HG02642 (cell line): ENCODE results near the gene DLG2.
"Not testable (repeated sequence)": the region's sequence is repeated elsewhere in the genome, so short reads cannot be mapped to it uniquely, and the experiment has no call there.

Source experiments
- ATAC-seq: cut with Tn5 transposase; IDR thresholded peaks from one replicate; pipeline ENCODE4 v1.9.1; 2021; ENCODE audit warnings: mild to moderate bottlenecking; ENCODE audit not compliant: unreplicated experiment, poor library complexity

DLG2 gene

DNA sequence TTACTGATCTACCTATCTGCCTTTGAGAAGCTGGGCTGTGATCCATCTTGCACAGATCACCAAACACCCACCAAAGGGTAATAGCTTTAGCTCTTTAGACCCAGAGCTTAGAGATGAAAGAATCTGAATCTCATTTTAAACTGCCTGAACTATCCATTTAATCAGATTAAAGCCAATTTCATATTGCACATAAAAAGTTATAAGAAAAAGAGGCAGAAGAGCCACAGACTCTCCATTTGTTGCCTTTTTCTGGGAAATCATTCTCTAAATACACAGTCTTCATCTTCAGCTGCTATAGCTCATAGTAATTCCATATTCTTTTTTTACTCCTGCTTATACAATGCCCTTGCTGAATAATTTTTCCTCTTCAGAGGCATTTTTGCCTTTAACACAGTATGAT, 271.2 kb downstream of the DLG2 start:
- no peak for ATAC-seq

DNA sequence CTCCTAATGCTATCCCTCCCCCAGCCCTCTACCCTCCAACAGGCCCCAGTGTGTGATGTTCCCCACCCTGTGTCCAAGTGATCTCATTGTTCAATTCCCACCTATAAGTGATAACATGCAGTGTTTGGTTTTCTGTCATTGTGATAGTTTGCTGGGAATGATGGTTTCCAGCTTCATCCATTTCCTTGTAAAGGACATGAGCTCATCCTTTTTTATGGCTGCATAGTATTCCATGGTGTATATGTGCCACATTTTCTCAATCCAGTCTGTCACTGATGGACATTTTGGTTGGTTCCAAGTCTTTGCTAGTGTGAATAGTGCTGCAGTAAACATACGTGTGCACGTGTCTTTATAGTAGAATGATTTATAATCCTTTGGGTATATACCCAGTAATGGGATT, 277.6 kb downstream of the DLG2 start:
- ATAC-seq, result not testable (repeated sequence)

DNA sequence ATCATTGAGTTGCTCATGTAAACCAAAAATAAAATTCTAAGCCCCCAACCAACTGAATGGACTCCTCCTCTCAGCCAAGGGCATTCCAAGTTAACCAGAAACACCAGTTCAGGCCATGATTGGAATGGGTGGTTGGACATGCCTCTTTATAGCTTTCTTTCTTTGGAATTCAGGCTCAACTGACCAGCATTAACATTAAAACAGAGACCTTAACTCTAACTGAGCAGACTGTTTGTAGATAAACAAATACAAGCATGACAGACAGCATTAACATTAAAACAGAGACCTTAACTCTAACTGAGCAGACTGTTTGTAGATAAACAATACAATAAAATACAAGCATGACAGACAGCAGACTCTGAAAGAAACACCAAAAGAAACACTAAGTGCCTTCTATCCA, 278.2 kb downstream of the DLG2 start:
- no peak for ATAC-seq

GRCh38 chr11:85347291-85347690, 279.9 kb downstream of the DLG2 start:
- ATAC-seq, result no peak

DNA sequence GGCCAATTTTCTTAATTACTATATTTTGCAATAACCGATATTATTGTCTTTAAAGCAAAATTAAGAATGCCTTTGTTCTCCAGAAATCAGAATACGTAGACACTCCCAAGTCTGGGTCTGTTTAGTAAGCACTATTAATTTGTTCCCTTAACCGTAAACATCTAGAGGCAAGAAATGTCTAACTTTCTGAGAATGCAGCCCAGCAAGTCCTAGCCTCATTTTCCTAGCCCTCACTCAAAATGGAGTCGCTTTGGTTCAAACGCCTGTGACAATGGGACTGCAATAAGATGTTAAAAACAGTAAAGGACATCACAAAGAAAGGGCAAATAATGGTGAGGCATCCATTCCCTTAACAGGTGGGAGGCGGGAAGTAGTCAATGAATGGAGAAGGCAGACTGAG, 280.7 kb downstream of the DLG2 start:
- ATAC-seq, result no peak

GRCh38 chr11:85340846-85341245, 286.3 kb downstream of the DLG2 start:
- not testable (repeated sequence) for ATAC-seq

- ATAC-seq, result no peak
These were observed 308.6 kb downstream of the DLG2 start for GRCh38 chr11:85318573-85318972.

GRCh38 chr11:85316967-85317366, 310.2 kb downstream of the DLG2 start:
- ATAC-seq, result peak; percentile 98

GRCh38 chr11:85313741-85314140, 313.4 kb downstream of the DLG2 start:
- ATAC-seq, result no peak

DNA sequence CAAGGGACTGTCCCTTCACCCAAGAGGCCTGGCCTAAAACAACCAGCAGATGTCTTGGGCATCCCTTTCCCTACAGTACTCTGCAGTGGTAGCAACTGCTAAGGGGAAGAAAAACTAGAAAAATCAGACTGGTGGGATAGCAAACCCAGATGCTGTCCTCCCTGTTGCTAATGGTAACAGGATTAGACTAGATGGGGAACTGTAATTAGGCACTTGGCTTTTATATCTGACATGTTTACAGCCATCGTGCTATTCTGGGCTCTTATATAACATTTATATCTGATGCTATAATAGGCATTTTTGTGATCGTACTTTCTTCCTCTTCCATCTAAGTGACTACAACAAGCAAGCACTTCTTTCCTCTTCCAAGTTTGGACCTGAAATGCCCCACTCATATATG, 316.7 kb downstream of the DLG2 start:
- no peak for ATAC-seq

GRCh38 chr11:85307366-85307765, 319.8 kb downstream of the DLG2 start:
- ATAC-seq, result no peak

- no peak for ATAC-seq
These were observed 325.1 kb downstream of the DLG2 start for GRCh38 chr11:85301895-85302678.

GRCh38 chr11:85299258-85299942, 327.7 kb downstream of the DLG2 start:
- no peak for ATAC-seq

DNA sequence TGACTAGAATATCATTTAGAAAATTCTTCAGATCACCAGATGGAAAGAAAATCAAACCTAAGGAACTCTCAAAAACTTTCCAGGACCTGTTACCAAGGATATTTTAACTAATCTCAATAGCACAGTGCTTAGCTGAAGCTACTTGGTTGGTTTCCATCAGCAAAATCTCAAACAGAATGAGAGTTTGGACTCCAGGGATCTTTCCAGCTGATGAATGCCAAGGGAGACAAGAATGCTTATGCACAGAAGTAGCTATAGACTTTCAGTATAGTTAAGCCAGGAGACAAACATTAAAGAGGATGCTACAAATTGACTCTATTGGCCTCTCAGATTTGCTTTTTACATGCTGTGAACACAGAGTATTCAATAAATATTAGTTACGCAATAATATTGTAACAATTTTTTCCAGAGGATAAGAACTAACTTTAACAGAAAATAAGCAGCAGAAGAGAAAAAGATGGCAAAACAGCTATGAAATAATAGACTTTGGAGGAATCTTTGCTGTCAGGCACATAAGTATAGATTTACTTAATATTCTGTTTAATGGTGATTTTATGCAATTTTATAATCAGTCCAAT, 331.4 kb downstream of the DLG2 start:
- no peak for ATAC-seq

DNA sequence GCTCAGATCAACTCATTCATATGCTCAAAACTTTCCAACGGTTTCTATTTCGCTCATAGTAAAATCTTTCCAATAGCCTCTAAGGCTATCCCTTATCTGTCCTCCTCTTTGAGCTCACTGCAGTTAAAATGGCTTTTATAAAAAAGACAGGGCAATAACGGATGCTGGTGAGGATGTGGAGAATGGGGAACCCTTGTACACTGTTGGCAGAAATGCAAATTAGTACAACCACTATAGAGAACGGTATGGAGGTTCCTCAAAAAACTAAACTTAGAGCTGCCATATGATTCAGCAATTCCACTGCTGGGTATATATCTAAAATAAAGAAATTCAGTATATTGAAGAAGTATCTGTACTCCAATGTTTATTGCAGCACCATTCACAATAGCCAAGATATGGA, 345.6 kb downstream of the DLG2 start:
- ATAC-seq, result no peak

DNA sequence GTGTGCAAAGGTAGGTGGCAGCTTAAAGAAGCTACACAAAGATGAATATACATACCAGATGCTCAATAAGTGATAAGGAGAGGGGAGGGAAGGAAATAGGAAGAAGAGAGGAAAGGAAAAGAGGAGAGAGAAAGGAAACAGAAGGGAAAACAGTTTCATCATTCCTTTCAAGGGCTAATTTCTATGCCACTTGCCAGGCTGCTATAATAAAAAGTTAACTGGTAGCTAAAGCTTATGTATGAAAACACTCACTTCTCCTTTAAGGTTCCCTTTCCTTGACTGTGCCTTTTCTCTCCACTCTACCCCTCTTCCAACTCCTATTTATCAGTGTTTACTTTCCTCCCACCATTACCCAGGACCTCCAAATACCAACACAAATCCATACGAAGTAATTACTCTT, 347.9 kb downstream of the DLG2 start:
- ATAC-seq, result no peak

GRCh38 chr11:85277693-85278092, 349.5 kb downstream of the DLG2 start:
- ATAC-seq, result no peak

- no peak for ATAC-seq
These were observed 350.8 kb downstream of the DLG2 start for GRCh38 chr11:85276332-85276731.

GRCh38 chr11:85270315-85270714, 356.8 kb downstream of the DLG2 start:
- ATAC-seq, result not testable (repeated sequence)

- ATAC-seq, result no peak
These were observed 358.0 kb downstream of the DLG2 start for GRCh38 chr11:85269109-85269508.

DNA sequence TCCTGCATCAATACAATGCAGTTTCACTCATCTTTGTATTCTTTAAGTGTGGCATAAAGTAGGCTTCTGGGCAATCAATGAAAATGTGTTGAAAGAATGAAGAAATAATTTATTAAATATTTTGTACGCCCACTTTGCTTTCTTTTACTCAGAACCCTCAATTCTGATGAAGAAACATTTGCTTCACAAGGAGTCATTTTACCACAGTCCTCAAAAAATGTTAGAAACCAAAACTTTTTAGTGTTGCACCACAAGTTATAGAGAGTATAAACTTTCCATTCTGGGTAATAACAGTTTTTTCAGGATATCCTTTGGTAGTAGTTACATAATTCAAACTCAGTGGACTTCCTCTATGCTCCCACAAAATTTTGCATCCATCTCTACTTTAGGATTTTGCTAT, 360.5 kb downstream of the DLG2 start:
- no peak for ATAC-seq

GRCh38 chr11:85263328-85263727, 363.8 kb downstream of the DLG2 start:
- no peak for ATAC-seq
